Iris pigment epithelial cell (primary cell): ENCODE results near the gene RAP1A.
"Not testable (repeated sequence)": the region's sequence is repeated elsewhere in the genome, so short reads cannot be mapped to it uniquely, and the experiment has no call there.

Experiments
- DNase-seq: peaks from one replicate; pipeline ENCODE4 v3.0.0-alpha.2; 2011; ENCODE audit warnings: low read depth

Gene RAP1A

DNA sequence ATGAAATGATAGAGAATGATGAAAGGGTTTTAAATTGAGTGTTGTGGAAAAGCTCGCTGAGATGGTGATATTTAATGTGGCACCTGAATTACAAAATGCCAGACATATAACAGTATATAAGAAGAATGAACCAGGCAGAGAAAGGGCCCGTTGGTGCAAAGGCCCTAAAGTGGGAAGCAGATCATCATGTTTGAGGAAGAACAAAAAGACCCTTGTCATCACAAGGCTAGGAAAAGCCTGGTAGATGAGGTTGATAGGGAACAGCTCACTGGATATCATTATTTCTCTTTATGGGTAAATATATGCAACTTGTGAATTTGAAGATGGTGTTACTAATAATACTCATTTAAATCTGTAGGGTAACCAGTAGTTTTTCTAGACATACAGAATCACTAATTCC, 11.0 kb downstream of the RAP1A start:
- DNase-seq, result no peak

DNA sequence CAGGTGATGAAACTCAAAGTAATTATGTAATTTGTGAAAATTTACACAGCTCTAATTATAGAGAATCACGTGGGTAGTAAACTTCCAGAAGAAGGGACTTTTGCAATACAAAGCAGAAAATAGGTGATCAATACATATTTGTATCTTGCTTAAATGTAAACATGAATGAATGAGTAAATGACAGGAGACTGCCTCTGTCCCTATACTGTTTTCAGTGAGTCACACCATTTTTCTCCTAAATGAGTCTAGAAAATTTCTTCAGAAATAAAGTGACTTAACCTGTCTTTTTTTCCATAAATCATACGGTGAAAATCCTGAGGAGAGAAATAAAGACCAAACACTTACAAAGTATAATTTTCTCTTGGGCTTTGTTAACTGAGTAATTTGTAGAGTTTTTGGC, 11.9 kb downstream of the RAP1A start:
- no peak for DNase-seq

DNA sequence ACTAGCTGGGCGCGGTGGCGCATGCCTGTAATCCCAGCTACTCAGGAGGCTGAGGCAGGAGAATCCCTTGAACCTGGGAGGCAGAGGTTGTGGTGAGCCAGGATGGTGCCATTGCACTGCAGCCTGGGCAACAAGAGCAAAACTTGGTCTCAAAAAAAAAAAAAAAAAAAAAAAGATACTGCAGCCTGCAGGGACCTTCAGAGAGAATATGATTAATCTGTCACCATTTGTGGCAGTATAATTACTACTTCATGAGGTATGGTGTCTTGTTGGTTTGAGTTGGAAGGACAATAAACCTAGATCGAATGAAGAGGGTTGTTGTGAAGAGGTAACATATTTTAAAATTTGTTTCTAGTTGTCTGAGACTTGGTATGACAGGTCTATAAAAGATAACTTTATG, 13.2 kb downstream of the RAP1A start:
- not testable (repeated sequence) for DNase-seq

DNA sequence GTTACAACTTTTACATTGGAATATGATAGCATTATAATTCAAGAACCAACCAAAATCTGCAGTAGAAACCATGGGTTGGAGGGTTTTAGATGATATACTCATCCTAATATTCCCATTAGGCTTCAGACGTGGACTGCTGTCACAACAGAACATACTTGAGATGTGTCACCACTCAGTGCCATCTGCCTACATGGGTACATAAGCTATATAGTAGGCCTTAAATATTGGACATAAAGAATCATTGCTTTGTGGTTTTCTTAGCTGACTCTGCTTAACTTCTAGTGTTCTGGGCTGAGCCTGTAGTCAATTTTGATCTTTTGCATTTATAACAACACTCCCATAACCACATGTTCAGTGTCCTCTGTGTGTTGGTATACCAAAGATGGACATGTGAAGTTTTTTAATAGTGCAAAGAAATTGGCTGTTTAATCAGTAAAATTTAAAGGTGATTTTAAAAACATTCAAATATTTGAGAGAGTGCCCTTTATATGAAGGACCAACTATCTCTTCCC, 14.2 kb downstream of the RAP1A start:
- DNase-seq, result no peak

DNA sequence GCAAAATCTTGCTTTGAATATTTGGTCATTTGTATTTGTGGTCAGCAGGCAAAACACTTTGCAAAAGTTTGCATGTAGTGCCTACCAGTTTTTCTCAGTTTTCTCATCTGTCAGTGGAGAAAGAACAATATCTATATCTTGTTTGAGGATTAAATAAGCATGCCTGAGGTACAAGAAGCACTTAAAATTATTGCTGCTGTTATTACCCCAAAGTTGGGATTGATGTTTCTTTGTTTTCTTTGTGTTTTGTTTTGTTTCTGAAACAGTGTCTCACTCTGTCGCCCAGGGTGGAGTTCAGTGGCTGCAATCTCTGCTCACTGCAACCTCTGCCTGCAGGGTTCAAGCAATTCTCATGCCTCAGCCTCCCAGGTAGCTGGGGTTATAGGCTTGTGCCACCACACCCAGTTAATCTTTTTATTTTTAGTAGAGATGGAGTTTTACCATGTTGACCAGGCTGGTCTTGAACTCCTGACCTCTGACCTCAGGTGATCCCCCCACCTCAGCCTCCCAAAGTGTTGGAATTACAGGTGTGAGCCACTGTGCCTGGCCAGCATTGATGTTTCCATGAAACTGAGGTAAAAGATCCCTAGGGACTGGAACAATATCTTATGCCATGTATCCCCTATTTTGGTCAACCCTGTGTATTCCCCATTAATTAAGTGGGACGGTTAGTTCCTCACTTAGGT, 15.9 kb downstream of the RAP1A start:
- DNase-seq, result no peak

DNA sequence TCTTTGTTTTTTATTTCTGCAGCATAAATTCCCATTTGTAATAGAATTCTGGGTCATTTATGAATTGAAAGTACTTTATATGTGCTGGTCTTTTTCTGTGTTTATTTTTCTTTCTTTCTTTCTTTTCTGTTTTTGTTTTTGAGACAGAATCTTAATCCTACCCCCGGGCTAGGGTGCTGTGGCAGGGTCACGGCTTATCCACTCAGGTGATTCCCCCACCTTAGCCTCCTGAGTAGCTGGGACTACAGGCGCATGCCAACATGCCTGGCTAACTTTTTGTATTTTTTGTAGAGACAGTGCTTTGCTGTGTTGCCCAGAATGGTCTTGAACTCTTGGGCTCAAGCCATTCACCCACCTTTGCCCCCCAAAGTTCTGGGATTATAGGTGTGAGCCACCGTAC, 18.7 kb downstream of the RAP1A start:
- no peak for DNase-seq

DNA sequence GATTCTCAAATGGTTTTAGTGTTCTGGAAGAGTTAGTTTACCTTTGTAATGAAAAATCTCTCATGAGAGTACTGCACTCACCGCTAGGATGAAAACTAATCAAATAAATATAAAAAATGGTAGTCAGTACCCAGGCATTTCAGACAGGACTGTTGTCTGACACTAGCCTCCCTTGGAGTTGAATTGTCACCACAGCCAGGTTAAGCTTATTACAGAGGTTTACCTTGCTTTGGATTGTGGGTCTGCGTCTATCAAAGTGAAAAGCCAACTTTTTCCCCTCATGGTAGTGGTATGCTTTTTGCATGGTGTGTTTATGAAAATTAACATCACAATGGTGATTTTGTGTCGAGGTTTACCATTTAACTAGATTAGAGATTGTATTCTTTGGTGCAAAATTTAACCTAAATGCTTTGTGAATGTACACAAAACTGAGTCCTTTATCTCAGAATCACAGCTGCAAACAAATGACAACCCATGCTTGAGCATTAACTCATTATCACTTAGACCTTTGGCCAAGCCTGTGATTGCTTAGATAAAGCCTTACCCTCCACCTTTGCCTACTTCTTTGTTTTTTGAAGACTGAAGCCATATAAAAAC, 20.1 kb downstream of the RAP1A start:
- no peak for DNase-seq

DNA sequence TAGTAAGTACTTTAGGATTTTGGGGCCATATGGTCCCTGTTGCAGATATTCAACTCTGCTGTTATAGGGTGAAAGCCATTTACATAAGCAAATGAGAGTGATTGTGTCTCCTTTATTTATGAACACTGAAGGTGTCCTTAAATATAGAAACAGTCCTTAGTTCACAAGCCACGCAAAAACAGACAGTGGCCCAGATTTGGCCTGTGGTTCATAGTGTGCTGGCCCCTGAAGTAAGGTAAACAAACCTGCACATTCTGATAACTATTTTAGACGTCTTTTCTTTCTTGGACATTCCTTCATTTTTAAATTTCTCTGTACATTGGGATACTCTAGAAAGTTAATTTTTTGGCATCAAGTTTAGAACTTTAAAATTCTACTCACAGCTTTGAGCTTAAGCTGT, 23.5 kb downstream of the RAP1A start:
- no peak for DNase-seq

DNA sequence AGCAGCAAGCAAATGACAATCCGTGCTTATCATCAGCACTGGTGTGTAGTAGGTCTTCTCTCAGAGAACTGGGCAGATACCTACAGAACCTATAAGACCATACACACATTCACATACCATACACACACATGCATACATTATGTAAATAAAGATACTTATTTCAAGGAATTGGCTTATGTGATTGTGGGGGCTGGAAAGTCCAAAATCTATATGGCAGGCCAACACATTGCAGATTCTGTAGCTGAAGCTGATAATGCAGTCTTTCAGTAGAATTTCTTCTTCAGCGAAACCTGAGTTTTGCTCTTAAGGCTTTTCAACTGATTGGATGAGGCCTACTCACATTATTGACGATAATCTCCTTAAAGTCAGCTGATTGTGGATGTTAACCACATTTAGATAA, 24.1 kb downstream of the RAP1A start:
- DNase-seq, result no peak

DNA sequence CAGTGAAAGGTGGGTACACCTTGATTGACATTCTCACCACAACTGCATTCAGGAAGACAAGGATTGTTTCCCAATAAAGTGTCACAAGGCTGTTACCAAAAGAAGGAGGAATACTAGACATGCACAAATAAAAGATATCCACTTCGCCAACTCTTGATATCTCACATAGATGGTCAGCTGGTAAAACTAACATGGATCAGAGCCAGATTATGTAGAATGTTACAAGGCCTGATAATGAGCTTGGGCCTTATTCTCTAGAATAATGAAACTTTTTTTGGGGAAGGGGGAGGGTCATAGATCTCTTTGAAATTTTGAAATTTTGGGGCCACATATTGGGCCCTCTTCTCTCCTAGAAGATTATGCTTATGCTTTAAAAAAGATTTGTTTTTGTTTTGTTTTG, 24.9 kb downstream of the RAP1A start:
- no peak for DNase-seq

DNA sequence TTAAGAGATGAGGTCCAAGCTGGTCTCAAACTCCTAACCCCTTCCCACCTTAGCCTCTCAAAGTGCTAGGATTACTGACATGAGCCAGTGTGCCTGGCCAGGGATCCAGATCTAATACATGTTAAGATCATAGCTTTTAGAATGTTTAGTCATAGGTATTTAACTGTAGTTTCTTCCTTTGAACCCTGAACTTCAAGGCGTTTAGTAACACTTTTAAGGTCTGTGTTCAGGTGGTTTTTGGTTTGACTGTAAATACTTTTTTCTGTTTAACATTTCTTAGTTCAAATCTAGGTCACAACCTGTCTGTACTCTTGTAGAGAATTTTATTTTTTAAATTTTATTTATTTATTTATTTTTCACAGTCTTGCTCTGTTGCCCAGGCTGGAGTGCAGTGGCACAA, 28.1 kb downstream of the RAP1A start:
- no peak for DNase-seq

DNA sequence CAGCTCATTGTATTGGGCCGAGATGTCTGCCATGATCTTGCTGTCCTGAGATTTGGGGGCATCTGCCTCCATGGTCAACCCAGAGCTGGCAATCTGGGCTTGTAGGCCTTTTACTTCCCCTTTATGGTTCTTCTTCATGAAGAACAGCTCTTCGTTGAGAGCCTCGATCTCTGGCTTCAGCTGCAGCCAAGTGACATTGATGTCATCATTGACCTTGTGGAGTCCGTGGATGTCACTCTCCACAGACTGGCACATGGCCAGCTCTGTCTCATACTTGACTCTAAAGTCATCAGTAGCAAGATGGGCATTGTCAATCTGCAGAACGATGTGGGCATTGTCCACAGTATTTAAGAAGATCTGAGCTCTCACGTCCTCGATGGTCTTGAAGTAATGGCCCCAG, 29.2 kb downstream of the RAP1A start:
- DNase-seq, result no peak

DNA sequence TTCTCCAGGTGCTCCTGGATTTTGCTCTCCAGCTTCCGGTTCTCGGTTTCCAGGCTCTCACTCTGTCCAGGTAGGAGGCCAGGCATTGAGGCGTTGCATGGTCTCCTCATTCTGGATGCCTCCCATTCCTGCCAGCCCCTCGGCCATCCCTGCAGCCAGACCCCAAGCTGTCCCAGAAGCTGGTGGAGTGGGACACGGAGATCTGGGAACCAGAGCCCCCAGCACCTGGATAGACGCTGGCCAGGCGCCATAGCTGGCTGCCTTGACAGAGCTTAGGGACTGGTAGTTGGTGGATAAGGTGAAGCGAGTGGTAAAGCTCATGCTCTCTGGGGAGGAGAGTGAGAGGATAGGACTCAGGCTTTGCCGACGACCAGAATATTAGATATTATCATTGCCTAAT, 29.6 kb downstream of the RAP1A start:
- no peak for DNase-seq

DNA sequence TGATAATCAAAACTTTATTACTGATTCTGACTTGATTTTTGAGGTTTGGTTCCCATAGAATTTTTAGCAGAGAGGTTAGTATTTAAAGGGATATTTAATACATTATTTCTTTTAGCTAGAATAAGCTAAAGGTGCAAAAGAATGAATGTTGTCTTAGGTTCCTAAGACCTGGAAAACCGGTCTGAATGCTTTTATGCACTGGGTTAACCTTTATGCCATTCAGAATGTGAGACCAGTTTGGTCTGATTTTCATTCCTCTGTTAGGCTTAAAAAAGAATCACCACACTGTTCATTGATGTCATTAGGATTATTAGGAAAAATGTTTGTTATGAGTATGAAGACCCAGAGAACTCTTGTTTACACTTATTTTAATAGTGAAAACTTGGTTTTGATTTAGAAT, 30.1 kb downstream of the RAP1A start:
- DNase-seq, result no peak

DNA sequence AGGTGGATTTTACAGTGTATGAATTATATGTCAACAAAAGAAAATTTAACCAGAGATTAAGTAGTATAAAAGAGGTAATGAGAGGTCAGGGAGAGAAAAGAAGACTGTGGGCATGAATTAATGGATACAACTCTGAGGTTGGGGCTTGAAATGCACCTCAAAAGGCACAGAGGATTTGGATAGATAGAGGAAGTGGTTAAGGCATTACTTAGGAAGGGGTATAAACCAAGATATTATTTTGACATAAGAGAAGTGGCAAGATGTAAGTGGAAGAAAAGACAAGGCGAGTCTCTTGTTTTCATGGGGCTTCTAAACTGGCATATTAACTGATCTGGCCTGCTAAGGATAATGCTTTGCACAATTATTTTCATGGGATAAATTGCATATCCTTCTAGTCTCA, 34.1 kb downstream of the RAP1A start:
- no peak for DNase-seq

DNA sequence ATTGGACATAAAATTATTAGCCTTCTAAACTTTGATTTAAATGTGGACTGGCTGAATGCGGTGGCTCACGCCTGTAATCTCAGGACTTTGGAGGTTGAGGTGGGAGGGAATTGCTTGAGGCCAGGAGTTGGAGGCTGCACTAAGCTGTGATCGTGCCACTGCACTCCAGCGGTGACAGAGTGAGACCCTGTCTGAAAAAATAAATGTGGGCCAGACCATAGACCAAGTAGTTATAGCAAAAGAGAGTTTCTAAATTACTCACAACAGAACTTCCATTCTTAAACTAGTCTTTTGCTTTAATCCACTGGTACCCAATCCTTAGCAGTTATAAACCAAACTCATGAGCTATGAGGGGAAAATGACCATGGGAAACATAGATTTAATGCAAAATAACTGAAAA, 35.2 kb downstream of the RAP1A start:
- no peak for DNase-seq

DNA sequence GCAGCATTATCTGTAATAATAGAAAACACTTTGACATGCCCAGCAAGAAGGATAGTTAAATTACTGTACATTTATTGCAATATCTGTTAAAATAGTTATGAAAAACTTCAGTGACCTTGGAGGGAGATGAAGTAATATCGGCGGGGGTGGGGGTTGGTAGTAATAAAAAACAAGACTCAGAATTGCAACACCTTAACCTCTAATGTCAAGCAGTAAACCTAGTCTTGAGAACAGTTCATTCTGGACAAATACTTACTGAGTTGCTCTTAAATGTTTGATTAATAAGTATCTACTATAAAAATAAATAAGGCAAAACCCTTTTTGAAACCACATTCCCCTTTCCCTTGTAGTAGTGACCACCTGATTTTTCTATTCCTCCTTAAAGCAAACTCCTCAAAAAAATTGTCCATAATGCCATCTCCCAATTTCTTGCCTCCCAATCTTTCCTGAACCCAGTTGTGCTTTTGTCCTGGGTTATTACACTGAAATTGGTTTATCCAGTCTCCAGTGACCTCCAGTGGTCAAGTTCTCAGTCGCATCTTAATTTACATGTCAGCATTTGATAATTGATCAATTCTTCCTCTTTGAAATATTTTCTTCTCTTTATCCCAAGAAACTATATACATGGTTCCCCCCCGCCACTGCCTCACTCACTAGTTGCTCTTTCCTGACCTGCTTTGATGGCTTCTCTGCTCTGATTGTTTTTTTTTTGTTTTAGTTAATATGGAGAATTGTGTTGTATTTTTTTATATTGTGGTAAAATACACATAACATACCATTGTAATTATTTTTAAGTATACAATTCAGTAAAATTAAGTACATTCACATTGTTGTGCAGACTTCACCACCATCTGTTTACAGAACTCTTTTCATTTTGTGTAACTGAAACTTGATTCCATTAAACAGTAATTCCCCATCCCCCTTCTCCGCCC, 36.8 kb downstream of the RAP1A start:
- peak; percentile 86 for DNase-seq

DNA sequence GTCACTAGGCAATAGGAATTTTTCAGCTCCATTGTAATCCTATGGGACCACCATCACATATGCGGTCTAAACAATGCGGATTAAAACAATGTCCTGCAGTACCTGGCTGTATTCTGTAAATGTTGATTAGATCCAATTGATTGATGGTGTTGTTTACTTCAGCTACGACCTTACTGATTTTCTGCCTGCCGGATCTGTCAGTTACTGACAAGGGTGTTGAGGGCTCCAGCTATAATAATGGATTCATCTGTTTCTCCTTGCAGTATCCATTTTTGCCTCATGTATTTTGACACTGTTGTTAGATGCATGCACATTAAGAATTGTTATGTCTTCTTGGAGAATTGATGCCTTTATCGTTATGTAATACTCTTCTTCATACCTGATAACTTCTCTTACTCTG, 39.0 kb downstream of the RAP1A start:
- no peak for DNase-seq

DNA sequence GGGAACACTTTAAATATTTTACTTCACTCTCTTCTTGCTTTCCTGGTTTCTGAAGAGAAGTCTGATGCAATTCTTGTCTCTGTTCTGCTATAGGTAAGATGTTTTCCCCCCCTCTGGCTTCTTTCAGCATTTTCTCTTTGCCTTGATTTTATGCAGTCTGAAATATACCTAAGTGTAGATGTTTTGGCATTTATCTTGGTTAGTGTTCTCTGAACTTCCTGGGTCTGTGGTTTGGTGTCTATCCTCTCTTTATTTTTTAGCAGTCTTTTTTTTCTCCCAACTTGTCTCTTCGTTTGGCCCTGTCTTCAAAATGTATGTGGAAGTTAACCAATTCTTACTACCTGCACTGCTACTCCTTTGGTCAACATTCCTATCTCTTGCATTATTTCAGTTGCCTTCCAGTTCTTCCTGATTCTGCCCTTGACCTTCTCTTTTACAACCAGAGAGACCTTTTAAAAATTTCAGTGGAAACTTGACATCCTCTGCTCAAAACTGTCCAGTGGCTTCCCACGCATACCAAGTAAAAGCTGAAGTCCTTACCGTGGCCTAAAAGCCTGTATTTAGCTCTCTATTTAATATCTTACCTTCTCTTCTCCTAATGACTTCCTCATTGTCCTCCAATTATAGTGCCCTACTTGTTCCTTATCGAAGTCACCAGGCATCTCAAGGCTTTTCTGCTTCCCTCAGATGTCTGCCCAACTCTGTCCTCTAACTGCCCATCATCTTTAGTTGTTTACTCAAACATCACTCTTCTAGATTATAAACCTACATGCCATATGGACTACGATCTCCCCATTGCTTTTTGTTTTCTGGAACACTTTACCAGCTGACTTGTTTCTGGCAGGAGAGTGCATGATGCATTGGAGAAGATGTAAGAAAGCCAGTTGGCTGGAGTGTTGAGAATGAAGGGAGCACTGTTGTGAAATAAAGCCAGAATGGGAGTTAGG, 40.9 kb downstream of the RAP1A start:
- no peak for DNase-seq

DNA sequence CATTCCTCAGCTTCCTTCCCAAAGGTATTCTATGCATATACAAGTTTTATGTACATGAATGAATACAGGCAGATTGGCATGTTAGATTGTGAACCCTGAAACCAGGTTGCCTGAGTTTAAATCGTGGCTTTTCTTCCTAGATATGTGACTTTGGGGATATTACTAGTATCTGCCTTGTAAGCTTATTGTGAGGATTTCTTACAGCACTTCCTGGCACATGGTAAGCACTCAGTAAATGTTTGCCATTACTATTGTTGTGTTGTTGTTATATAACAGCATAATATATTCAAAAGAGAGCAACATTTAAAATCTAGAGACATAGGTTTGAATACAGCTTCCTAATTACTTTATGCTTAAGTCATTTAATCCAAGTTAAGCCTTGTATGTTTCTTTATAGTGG, 45.1 kb downstream of the RAP1A start:
- DNase-seq, result no peak

DNA sequence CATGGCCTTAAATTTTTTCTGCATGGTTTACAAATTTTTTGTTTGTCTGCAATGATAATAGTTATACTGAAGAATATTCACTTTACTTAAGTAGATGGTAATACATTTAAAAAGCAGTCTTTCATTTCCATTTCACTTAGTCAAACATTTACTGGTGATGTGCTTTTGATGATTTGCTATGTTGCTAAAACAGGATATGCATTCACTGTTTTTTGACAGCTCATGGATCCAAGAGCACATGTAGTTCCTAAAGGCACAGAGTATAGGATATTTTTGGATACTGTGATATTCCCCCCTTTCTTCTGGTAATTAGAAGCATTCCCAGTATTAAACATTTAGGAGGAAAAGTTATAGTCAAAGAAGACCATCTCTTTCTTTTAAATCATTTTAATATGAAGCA, 45.9 kb downstream of the RAP1A start:
- no peak for DNase-seq

DNA sequence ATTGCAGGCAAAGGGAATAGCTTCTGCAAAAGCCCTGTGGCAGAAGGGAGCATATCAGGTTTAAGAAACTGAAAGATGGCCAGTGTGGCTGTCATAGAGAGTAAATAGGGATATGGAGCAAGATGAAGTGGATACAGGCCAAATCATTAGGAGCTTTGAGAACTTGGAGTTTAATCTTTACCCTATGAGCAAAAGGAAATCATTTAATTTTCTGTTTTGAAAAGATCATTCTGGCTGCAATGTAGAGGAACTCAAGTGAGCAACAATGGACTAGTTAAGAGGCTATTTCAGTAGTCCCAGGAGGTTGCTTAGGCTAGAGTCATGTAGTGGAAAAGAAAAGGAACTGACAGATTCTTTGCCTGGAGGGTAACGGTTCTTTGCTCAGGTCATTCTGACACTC, 47.2 kb downstream of the RAP1A start:
- no peak for DNase-seq
